Stimulated activated CD8-positive, alpha-beta memory T cell treated with anti-CD3 and anti-CD28 coated beads, Interleukin-2, amount 100 ng/mL, for 1 hour (primary cell): ENCODE data around the gene BANP.
"Not testable (repeated sequence)": the region's sequence is repeated elsewhere in the genome, so short reads cannot be mapped to it uniquely, and the experiment has no call there.

Experiments used
- DNase-seq, 2 donors: peaks; one replicate each; pipeline ENCODE4 v3.0.0-alpha.2; 2020; ENCODE audit warnings: low read depth in 2 of 2

Gene BANP

GRCh38 chr16:88088611-88089010, 137.4 kb downstream of the BANP start:
- DNase-seq = not testable (repeated sequence)

GRCh38 chr16:88089071-88089470, 137.8 kb downstream of the BANP start:
- DNase-seq = not testable (repeated sequence)

- DNase-seq = not testable (repeated sequence)
Observed at GRCh38 chr16:88089632-88090376, 138.6 kb downstream of the BANP start.

- not testable (repeated sequence) for DNase-seq
Observed at GRCh38 chr16:88090377-88091175, 139.3 kb downstream of the BANP start.

GRCh38 chr16:88091221-88091971, 140.2 kb downstream of the BANP start:
- not testable (repeated sequence) for DNase-seq

- not testable (repeated sequence) for DNase-seq
Observed at GRCh38 chr16:88091972-88092302, 140.7 kb downstream of the BANP start.

- not testable (repeated sequence) for DNase-seq
Observed at GRCh38 chr16:88092791-88093555, 141.7 kb downstream of the BANP start.

- not testable (repeated sequence) for DNase-seq
Observed at GRCh38 chr16:88093556-88094252, 142.5 kb downstream of the BANP start.

GRCh38 chr16:88094253-88094575, 143.0 kb downstream of the BANP start:
- not testable (repeated sequence) for DNase-seq

GRCh38 chr16:88094900-88095299, 143.7 kb downstream of the BANP start:
- DNase-seq = not testable (repeated sequence)

GRCh38 chr16:88096659-88097058, 145.4 kb downstream of the BANP start:
- DNase-seq = not testable (repeated sequence)

GRCh38 chr16:88098731-88099562, 147.7 kb downstream of the BANP start:
- not testable (repeated sequence) for DNase-seq

- DNase-seq = no peak
Observed at GRCh38 chr16:88099563-88099890, 148.3 kb downstream of the BANP start.

GRCh38 chr16:88099956-88100355, 148.7 kb downstream of the BANP start:
- DNase-seq = not testable (repeated sequence)

- not testable (repeated sequence) for DNase-seq
Observed at GRCh38 chr16:88100801-88101622, 149.8 kb downstream of the BANP start.

GRCh38 chr16:88101623-88102105, 150.4 kb downstream of the BANP start:
- not testable (repeated sequence) for DNase-seq

GRCh38 chr16:88102597-88102996, 151.4 kb downstream of the BANP start:
- no peak for DNase-seq

- DNase-seq = no peak
Observed at GRCh38 chr16:88103011-88103410, 151.8 kb downstream of the BANP start.

- no peak for DNase-seq
Observed at GRCh38 chr16:88103581-88104188, 152.5 kb downstream of the BANP start.
